HCT116 (cell line): ENCODE results near the gene AMZ1. TPM values are rescaled to one million over a fixed set of nuclear protein-coding genes. Genes with fewer than 3 reads are reported as not detected.

Experiments used
- ATAC-seq: fragments of 200-7000 bp; cut with Tn5 transposase; 2 replicates; pipeline ENCODE4 v1.9.1; 2020; ENCODE audit warnings: mild to moderate bottlenecking, moderate library complexity
- BruUV-seq: library from RNA; stranded (reverse); fragments of 400-500 nt; replicated peaks from 2 replicates; lab custom pipeline; 2021; lab: Mats Ljungman, UMichigan
- CTCF ChIA-PET: fragments of 300-600 bp; sonication (Branson Sonifier 250); formaldehyde crosslinking; loops from one replicate; lab custom pipeline; 2021; ENCODE audit warnings: antibody characterized with exemption; lab: Charles Lee
- POLR2A ChIA-PET: fragments of 300-600, 350-600 bp; sonication (Branson Sonifier 250); formaldehyde crosslinking; loops from one replicate; lab custom pipeline; 2021; ENCODE audit warnings: antibody characterized with exemption; lab: Charles Lee
- RAD21 ChIA-PET, 2 experiments: fragments of 300-600 bp; sonication (Branson Sonifier 250); formaldehyde crosslinking; loops; one replicate each; lab custom pipeline; 2023; ENCODE audit warnings: low total read pairs in 2 of 2; ENCODE audit not compliant: uncharacterized antibody in 2 of 2, unreplicated experiment in 2 of 2, low non-redundant PET in 1 of 2; lab: Charles Lee
- DNase-seq: peaks from one replicate; pipeline ENCODE4 v3.0.0-alpha.2; 2010; ENCODE audit warnings: low read depth, low spot score
- H2AFZ ChIP-seq: fragments of 200-600 bp; shearing (Covaris generic), sonication (generic); 2 replicates; pipeline ENCODE4 v1.6.1; 2017; ENCODE audit warnings: low read depth, mixed run types, mixed read lengths, antibody characterized with exemption, low read length; ENCODE audit not compliant: poor library complexity, severe bottlenecking
- H3K27ac ChIP-seq: 2 replicates; pipeline ENCODE4 v1.5.1; 2012; ENCODE audit warnings: low read depth, low read length
- H3K27me3 ChIP-seq: fragments of 200-600 bp; sonication (generic); 2 replicates; pipeline ENCODE4 v1.6.1; 2016; ENCODE audit warnings: mixed run types, low read length, mixed read lengths; ENCODE audit not compliant: insufficient read depth
- H3K36me3 ChIP-seq, 2 experiments: fragments of 200-500 bp in 1 of 2; fragments of 200-600 bp in 1 of 2; sonication (Bioruptor generic) in 1 of 2; sonication (generic) in 1 of 2; 2 replicates each; pipeline versions ENCODE4 v1.5.1 to v1.6.1; 2014 to 2016; ENCODE audit warnings: low read length in 2 of 2, inconsistent platforms in 1 of 2, mixed read lengths in 1 of 2, mixed run types in 1 of 2; ENCODE audit not compliant: insufficient read depth in 2 of 2, control insufficient read depth in 1 of 2
- H3K4me1 ChIP-seq, 2 experiments: fragments of 200-600 bp in 1 of 2; sonication (generic) in 1 of 2; 2 replicates each; pipeline versions ENCODE4 v1.5.1 to v1.6.1; 2012 to 2017; ENCODE audit warnings: low read length in 2 of 2, inconsistent platforms in 1 of 2, mild to moderate bottlenecking in 1 of 2, mixed read lengths in 1 of 2, mixed run types in 1 of 2, moderate library complexity in 1 of 2; ENCODE audit not compliant: insufficient read depth in 2 of 2, control insufficient read depth in 1 of 2
- H3K4me2 ChIP-seq: fragments of 200-600 bp; sonication (generic); 2 replicates; pipeline ENCODE4 v1.6.1; 2017; ENCODE audit warnings: mixed run types, low read length, mixed read lengths
- H3K4me3 ChIP-seq, 2 experiments: fragments of 200-600 bp in 1 of 2; sonication (generic) in 1 of 2; replicated peaks in 1 of 2; 2 replicates each; pipeline ENCODE4 v1.5.1; 2011 to 2016; ENCODE audit warnings: low read length in 2 of 2, control low read depth in 1 of 2, low read depth in 1 of 2, mild to moderate bottlenecking in 1 of 2, mixed read lengths in 1 of 2, mixed run types in 1 of 2
- H3K79me2 ChIP-seq: fragments of 200-600 bp; sonication (generic); 2 replicates; pipeline ENCODE4 v1.6.1; 2017; ENCODE audit warnings: mild to moderate bottlenecking, mixed run types, low read length, moderate library complexity, mixed read lengths; ENCODE audit not compliant: insufficient read depth
- H3K9ac ChIP-seq: fragments of 200-600 bp; sonication (generic); 2 replicates; pipeline ENCODE4 v1.6.1; 2016; ENCODE audit warnings: low read length, mixed read lengths
- H3K9me2 ChIP-seq: fragments of 200-600 bp; sonication (generic), shearing (Covaris generic); 2 replicates; pipeline ENCODE4 v1.6.1; 2017; ENCODE audit warnings: mixed run types, mild to moderate bottlenecking, moderate library complexity; ENCODE audit not compliant: insufficient read depth
- H3K9me3 ChIP-seq, 2 experiments: fragments of 200-500 bp in 1 of 2; fragments of 200-600 bp in 1 of 2; sonication (Bioruptor generic) in 1 of 2; sonication (generic) in 1 of 2; 2 replicates each; pipeline ENCODE4 v1.6.1; 2014 to 2017; ENCODE audit warnings: low read length in 2 of 2, mixed read lengths in 2 of 2, inconsistent platforms in 1 of 2, low read depth in 1 of 2, mild to moderate bottlenecking in 1 of 2, mixed run types in 1 of 2, moderate library complexity in 1 of 2; ENCODE audit not compliant: control insufficient read depth in 1 of 2, insufficient read depth in 1 of 2
- H4K20me1 ChIP-seq: fragments of 200-600 bp; sonication (generic), shearing (Covaris generic); 2 replicates; pipeline ENCODE4 v1.6.1; 2017; ENCODE audit warnings: mixed run types, mild to moderate bottlenecking, moderate library complexity; ENCODE audit not compliant: insufficient read depth
- ATF3 ChIP-seq: IDR thresholded peaks from 2 replicates; pipeline ENCODE4 v1.6.1; 2012
- EZH2 ChIP-seq: fragments of 200-600 bp; sonication (generic); IDR thresholded peaks from 2 replicates; pipeline ENCODE4 v1.6.1; 2017; ENCODE audit warnings: antibody characterized with exemption, mixed run types
- MAX ChIP-seq: IDR thresholded peaks from 2 replicates; pipeline ENCODE4 v1.6.1; 2012
- RAD21 ChIP-seq: IDR thresholded peaks from 2 replicates; pipeline ENCODE4 v1.6.1; 2012; ENCODE audit warnings: low read depth, mild to moderate bottlenecking
- SP1 ChIP-seq: IDR thresholded peaks from 2 replicates; pipeline ENCODE4 v1.6.1; 2012; ENCODE audit warnings: low read depth
- SRF ChIP-seq: IDR thresholded peaks from 2 replicates; pipeline ENCODE4 v1.6.1; 2012; ENCODE audit warnings: low read depth
- ZBTB33 ChIP-seq: IDR thresholded peaks from 2 replicates; pipeline ENCODE4 v1.6.1; 2011; ENCODE audit warnings: mild to moderate bottlenecking, low read length, moderate library complexity; ENCODE audit not compliant: insufficient replicate concordance; ENCODE audit errors: extremely low read depth
- ZFX ChIP-seq: fragments of 450-650 bp; IDR thresholded peaks from 2 replicates; pipeline ENCODE4 v1.6.1; 2017
- ZNF274 ChIP-seq: fragments of 200-500 bp; sonication (Bioruptor generic); IDR thresholded peaks from 2 replicates; pipeline ENCODE4 v1.6.1; 2014; ENCODE audit warnings: mild to moderate bottlenecking, low read depth, low read length, inconsistent platforms
- intact Hi-C: fragments of 100-400 bp; cut with micrococcal nuclease; formaldehyde crosslinking; loops from 2 replicates; pipeline ENCODE4 v1.10.0; 2022
- total RNA-seq: library from RNA; stranded (reverse); gene quantifications from one replicate; pipeline ENCODE4 v1.2.1, GENCODE V29; 2021; ENCODE audit not compliant: unreplicated experiment

Gene AMZ1
- total RNA-seq, 1 experiment from 2014 or later = not detected

- DNase-seq (no peak), ATAC-seq (no peak)
- POLR2A ChIA-PET = no interaction called here
- Histone ChIP-seq H3K27me3 (no peaks in the 10 kb centered on the region), H3K79me2 (no peaks in the 10 kb centered on the region), H3K9me3 (no peaks in the 10 kb centered on the region)
- TF ChIP-seq ATF3 (no peak), ZNF274 (no peak), ZFX (no peak)
- TF ChIP-seq, all 23 proteins: peak for 0
- intact Hi-C loops = no loop called here
- peaks cover 11 to 14% of the 10 kb centered on the region in 2 experiments for H3K4me1 ChIP-seq
- no peak overlapping the region for H3K27ac ChIP-seq
- ChIA-PET RAD21 (no interaction called here), CTCF (no interaction called here)
- H3K4me2 ChIP-seq = no peak overlapping the region
- BruUV-seq = no TSS peak
- no peaks in the 10 kb centered on the region for H3K9me2 ChIP-seq
- H3K4me3 ChIP-seq = no peak overlapping the region
- no peak overlapping the region for H3K9ac ChIP-seq
- no peaks in the 10 kb centered on the region for H4K20me1 ChIP-seq
- H3K36me3 ChIP-seq = no peaks in the 10 kb centered on the region
- H2AFZ ChIP-seq = no peak overlapping the region
Observed at GRCh38 chr7:2716906-2717292, 28.9 kb downstream of the AMZ1 start.

GRCh38 chr7:2717293-2718261 is 29.6 kb downstream of the AMZ1 start:
- intact Hi-C loops = no loop called here
- DNase-seq = no peak
- Histone ChIP-seq H3K4me2 (no peak overlapping the region), H3K79me2 (no peaks in the 10 kb centered on the region), H4K20me1 (no peaks in the 10 kb centered on the region), H3K4me3 (no peak overlapping the region), H3K4me1 (peaks cover 11 to 14% of the 10 kb centered on the region in 2 experiments), H3K27ac (no peak overlapping the region), H2AFZ (no peak overlapping the region), H3K36me3 (no peaks in the 10 kb centered on the region), H3K9me3 (no peaks in the 10 kb centered on the region), H3K9ac (no peak overlapping the region), H3K9me2 (no peaks in the 10 kb centered on the region), H3K27me3 (no peaks in the 10 kb centered on the region)
- no TSS peak for BruUV-seq
- no peak for ATAC-seq
- ChIA-PET POLR2A (no interaction called here), RAD21 (no interaction called here), CTCF (no interaction called here)
- TF ChIP-seq SP1 (no peak), ZBTB33 (no peak), EZH2 (no peak), MAX (no peak), SRF (no peak), RAD21 (no peak), ZNF274 (no peak)
